Cardiac septum (tissue), 1 donor: Measurements from ENCODE around the gene RINL. TPM values are rescaled to one million over a fixed set of nuclear protein-coding genes. Genes with fewer than 3 reads are reported as not detected.
A peak's percentile ranks its signal among the peaks of the same experiment; 100 is the strongest.

Experiments used
- DNase-seq: peaks from one replicate; pipeline ENCODE4 v3.0.0-alpha.2; 2020; ENCODE audit warnings: low spot score
- intact Hi-C: fragments of 100-400 bp; cut with DNase I; formaldehyde crosslinking; loops from one replicate; pipeline ENCODE4 v1.14.0; 2022
- long read RNA-seq: library from polyadenylated mRNA; unstranded; transcript quantifications from one replicate; pipeline ENCODE4 v2.0.0, GENCODE V29; 2021
- total RNA-seq: library from RNA; stranded (reverse); fragmentation: NEBNext Ultra II Directional; extraction: Animal tissue kit (Norgen Biotek cat#: 25700); gene quantifications from one replicate; pipeline ENCODE4 v1.2.1, GENCODE V29; 2021
- donor health status: DM: no; HTN: no; CAD: no.

Gene RINL, protein sequence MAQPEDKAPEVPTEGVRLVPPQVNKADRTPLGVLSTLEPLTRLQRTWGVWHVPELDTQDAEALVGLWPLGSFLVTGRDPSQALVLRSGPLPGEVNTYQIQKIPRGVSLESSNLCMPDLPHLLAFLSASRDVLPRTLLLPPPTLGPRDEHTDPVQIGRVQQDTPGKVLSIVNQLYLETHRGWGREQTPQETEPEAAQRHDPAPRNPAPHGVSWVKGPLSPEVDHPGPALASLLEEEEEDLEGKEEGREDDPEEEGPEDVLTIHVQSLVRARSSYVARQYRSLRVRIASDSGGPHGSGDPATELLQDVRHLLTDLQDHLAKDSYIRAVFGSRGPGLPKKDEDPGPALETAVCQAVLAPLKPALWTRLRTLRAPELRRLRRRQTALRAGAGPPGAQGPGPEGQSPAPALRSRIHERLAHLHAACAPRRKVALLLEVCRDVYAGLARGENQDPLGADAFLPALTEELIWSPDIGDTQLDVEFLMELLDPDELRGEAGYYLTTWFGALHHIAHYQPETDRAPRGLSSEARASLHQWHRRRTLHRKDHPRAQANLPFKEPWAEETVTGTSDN
- 2.0 TPM for total RNA-seq
- long read RNA-seq, partial matches to known transcripts, result 0 of 1 reads
- long read RNA-seq, other reads (novel, unspliced or antisense), result 0 of 1 reads

GRCh38 chr19:38877781-38878574, at the start of gene RINL:
RINL (minus strand) TSS chr19:38878275; CDS start chr19:38876742, 1,533 bp downstream.
- peak; percentile 84 for DNase-seq

GRCh38 chr19:38924388-38924787, 46.3 kb upstream of the RINL start:
- intact Hi-C loops, result no loop called here

More at GRCh38 chr19:38877781-38878574, at the start of gene RINL:
- intact Hi-C loops, result no loop called here

GRCh38 chr19:38922482-38922881, 44.4 kb upstream of the RINL start:
- intact Hi-C loops, result no loop called here
- no peak for DNase-seq

More at GRCh38 chr19:38924388-38924787, 46.3 kb upstream of the RINL start:
- DNase-seq, result no peak

DNA sequence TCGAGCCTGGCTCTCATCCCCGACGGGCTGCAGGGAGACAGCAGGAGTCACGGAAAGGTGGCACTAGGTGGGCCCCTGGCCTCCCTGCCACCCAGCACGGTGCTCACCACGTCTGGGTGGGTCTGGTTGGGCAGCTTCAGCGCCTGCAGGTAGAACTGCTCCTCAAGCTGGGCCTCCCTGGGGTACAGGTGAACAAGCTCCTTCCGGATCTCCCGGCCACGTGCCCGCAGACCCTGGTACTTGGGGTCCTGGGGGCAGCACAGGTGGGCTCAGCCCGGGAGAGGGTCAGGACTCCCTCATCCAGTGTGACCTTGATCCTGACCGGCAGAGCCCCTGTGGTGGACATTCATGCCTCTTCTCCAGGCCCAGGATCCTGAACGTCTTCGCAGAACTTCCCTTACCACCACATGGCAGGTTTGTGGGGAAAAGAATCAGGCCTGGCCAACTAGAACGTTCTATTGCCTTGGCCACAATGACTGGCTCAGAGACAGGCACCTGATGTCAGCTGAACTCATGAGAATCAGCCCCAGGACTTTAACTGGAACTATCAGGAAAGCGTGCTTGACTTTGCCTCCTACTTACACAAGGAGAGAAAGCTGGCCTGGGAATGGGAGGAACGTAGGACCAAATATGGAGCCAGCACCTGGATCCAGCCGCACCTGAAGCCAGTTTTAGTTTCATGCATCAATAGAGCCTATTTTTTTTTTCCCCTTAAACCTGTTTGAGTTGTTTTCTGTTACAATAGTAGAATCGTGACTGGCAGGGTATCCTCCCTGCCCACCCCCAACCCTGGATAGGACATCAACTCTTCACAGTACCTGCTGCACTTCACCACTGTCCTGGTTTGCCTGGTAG, 43.6 kb upstream of the RINL start:
- no peak for DNase-seq
- intact Hi-C loops, result no loop called here

- DNase-seq, result no peak
- intact Hi-C loops, result no loop called here
Observed at GRCh38 chr19:38920602-38921419, 42.7 kb upstream of the RINL start.

GRCh38 chr19:38919837-38920601, 41.9 kb upstream of the RINL start:
- intact Hi-C loops, result no loop called here
- no peak for DNase-seq

- DNase-seq, result no peak
- intact Hi-C loops, result no loop called here
Observed at GRCh38 chr19:38918526-38918925, 40.5 kb upstream of the RINL start.

DNA sequence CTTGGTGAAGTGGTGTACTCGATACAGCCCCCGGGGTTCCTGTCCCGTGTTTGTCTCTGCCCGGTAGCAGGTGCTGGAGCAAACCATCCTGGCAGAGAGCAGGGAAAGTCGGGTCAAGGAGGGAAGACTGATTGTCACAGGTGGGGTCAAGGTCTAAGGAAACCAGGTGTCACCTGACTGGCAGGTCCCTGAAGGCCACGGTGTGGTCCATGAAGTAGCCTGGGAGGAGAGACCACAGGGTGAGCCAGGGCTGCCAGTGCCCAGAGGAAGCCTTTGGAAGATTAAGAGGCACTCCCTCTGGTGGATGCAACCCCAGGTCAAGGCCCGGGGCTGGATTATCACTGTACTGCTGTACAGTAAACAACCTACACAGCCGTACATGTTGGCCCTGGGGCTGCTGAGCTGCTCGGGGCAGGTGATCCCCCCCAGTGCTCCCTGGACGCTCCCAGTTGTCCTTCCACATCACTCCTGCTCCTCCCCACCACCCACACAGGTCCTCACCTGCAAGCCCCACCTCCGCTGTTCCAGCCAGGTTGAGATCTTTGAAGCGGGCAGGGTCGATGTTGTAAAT, 39.9 kb upstream of the RINL start:
- no peak for DNase-seq
- intact Hi-C loops, result no loop called here

GRCh38 chr19:38917516-38917915, 39.4 kb upstream of the RINL start:
- intact Hi-C loops, result no loop called here
- no peak for DNase-seq

DNA sequence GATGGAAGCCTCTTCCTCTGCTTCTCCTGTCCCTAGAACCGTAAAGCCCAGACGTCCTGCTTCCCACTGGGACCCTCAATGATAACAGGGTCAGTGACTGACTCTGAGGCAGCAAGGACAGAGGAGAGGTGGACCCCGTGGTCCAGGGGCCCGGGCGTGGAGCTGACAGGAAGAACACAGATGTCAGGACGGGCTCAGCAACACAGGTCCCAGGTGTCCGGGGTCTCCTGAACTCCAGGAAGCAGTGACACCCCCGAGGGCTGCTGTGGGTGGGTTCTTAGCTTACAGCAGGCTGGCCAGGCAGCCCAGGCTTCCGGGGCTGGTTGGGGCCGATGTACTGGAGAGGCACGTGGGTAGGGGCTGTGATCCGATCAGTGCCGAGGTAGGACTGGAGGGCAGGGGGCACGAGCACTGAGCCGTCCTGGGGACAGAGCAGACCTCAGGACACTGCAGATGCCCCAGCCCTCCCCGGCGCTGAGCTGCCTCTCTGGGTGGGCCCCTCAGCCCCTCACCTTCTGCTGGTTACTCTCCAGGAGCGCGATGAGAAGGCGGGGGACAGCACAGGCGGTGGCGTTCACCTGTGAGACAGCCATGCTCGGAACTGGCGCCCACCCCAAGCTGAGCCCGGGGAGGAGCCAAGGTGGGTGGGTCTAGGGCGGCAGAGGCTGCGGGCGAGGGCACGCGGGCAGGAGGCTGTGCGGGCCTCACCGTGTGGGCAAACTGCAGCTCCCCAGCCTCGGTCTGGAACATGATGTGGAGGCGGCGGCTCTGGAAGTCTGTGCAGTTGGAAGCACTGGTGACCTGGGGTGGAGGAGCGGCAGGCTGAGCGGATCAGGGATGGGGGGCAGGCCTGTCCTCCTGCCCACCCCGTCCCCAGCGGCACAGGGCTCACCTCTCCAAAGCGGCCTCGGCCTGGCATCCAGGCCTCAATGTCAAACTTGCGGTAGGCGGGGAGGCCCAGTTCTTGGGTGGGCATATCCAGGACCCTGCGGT, 37.5 kb upstream of the RINL start:
- intact Hi-C loops, result no loop called here
- DNase-seq, result no peak

- DNase-seq, result no peak
- intact Hi-C loops, result no loop called here
Observed at GRCh38 chr19:38913958-38914357, 35.9 kb upstream of the RINL start.

- intact Hi-C loops, result no loop called here
Observed at GRCh38 chr19:38912600-38913514, 34.8 kb upstream of the RINL start.

DNA sequence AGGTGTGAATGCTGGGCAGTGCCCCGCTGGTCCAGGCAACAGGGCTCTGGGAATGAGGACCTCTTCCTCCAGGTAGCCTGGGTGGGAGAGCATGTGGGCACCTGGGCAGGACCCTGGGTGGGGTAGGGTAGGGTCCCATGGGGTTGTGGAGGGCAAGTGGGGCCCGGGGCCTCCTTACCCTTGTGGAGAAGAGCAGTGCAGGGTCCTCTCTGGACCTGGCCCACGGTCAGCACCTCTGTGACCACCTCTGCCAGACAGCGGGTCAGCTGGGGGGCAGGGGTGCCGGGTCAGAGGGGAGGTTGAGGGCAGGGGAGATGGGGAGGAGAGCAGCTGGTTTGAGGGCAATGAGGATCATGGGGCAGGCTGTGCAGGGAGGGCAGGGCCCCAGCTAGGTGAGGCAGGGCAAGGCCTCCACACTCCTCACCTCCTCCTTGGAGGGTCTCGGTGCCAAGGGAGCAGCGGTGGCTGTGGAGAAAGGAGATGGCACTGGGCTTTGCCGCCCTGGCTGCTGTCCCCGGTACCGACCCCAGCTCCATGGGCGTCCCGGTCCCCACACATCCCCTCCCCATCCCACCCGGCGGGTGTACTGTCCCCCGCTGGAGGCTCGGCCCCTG, 33.4 kb upstream of the RINL start:
- intact Hi-C loops, result no loop called here
- no peak for DNase-seq

More at GRCh38 chr19:38912600-38913514, 34.8 kb upstream of the RINL start:
- DNase-seq, result no peak

DNA sequence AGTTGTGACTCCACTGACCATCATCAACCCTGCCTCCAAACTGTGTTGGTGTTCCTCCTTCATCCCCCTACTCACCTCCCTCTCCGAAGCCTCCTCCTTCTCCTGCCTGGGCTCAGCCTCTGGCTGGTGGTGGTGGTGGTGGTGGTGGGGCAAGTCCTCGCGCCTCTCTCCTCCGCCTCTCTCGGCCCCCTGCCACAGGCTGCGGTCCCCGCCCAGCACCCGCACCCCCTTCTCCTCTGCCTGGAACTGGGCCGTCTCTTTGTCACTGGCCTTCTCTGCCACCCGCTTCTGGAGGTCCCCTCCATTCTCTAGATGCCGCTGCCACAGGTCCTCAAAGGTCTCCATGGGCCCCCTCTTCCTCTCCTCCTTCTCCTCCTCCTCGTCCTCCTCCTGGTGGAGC, 32.4 kb upstream of the RINL start:
- no peak for DNase-seq
- intact Hi-C loops, result no loop called here

DNA sequence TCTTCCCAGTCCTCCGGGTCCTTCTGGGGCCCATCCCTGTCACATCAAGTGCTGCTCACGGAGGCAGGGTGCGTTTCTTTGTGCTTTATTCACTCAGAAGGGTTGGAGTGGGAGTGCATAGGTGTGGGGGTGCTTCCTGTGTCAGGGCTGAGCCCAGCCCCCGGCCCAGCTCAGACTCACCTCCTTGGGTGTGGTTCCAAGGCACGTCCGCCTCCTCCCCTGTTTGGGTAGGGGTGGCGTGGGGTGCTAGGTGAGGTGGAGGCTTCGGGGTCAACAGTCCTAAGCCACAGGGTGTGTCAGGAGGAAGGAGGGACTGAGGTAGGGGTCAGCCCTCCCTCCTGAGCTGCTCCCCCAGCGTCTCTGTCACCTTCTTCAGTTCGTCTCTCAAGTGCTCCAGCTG, 30.8 kb upstream of the RINL start:
- intact Hi-C loops, result no loop called here
- DNase-seq, result no peak
